CD14-positive monocyte (primary cell): ENCODE results near the gene AOC1. TPM values are rescaled to one million over a fixed set of nuclear protein-coding genes. Genes with fewer than 3 reads are reported as not detected.
"Not testable (repeated sequence)": the region's sequence is repeated elsewhere in the genome, so short reads cannot be mapped to it uniquely, and the experiment has no call there.

Source experiments
- DNase-seq, 3 donors: peaks; one replicate each; pipeline ENCODE4 v3.0.0-alpha.2; 2011 to 2022
- H2AFZ ChIP-seq: 2 replicates; pipeline ENCODE4 v1.6.0; 2012; ENCODE audit warnings: mild to moderate bottlenecking, low read depth, low read length, inconsistent platforms; ENCODE audit not compliant: insufficient read depth, poor library complexity, severe bottlenecking
- H3K27ac ChIP-seq, 2 donors: 1 replicate in 1 of 2; 2 replicates in 1 of 2; pipeline ENCODE4 v1.5.1; 2012 to 2013; ENCODE audit warnings: low read length in 2 of 2, control low read depth in 1 of 2, inconsistent platforms in 1 of 2, low read depth in 1 of 2, mild to moderate bottlenecking in 1 of 2
- H3K27me3 ChIP-seq, 2 donors: one replicate each; pipeline versions ENCODE4 v1.6.0 to v1.6.1; 2011 to 2013; ENCODE audit warnings: low read length in 2 of 2; ENCODE audit not compliant: control insufficient read depth in 2 of 2, insufficient read depth in 2 of 2
- H3K36me3 ChIP-seq, 2 donors: replicated peaks in 1 of 2; 1 replicate in 1 of 2; 2 replicates in 1 of 2; pipeline versions ENCODE4 v1.5.1 to v1.6.1; 2012 to 2013; ENCODE audit warnings: low read length in 2 of 2, control low read depth in 1 of 2, inconsistent platforms in 1 of 2, mild to moderate bottlenecking in 1 of 2; ENCODE audit not compliant: insufficient read depth in 2 of 2, control insufficient read depth in 1 of 2
- H3K4me1 ChIP-seq, 2 donors: 1 replicate in 1 of 2; 2 replicates in 1 of 2; pipeline versions ENCODE4 v1.5.1 to v1.6.1; 2012 to 2013; ENCODE audit warnings: low read length in 2 of 2, control low read depth in 1 of 2, inconsistent platforms in 1 of 2, mild to moderate bottlenecking in 1 of 2, moderate library complexity in 1 of 2; ENCODE audit not compliant: insufficient read depth in 2 of 2, control insufficient read depth in 1 of 2
- H3K4me2 ChIP-seq: replicated peaks from 2 replicates; pipeline ENCODE3; 2012; ENCODE audit warnings: low read length, moderate library complexity, mild to moderate bottlenecking; ENCODE audit not compliant: poor library complexity, severe bottlenecking; ENCODE audit errors: extremely low read depth
- H3K4me3 ChIP-seq, 3 experiments: fragments of 200-600 bp in 1 of 3; sonication (generic) in 1 of 3; replicated peaks in 1 of 3; 1 replicate in 2 of 3; 2 replicates in 1 of 3; pipeline ENCODE4 v1.5.1; 2011 to 2013; ENCODE audit warnings: low read length in 3 of 3, mild to moderate bottlenecking in 3 of 3, control low read depth in 2 of 3, low read depth in 2 of 3, inconsistent platforms in 1 of 3, moderate library complexity in 1 of 3
- H3K79me2 ChIP-seq: 2 replicates; pipeline ENCODE4 v1.6.0; 2012; ENCODE audit warnings: mild to moderate bottlenecking, control low read depth, inconsistent platforms, low read length, moderate library complexity; ENCODE audit not compliant: insufficient read depth
- H3K9ac ChIP-seq: 2 replicates; pipeline ENCODE4 v1.6.0; 2017; ENCODE audit warnings: low read length, mild to moderate bottlenecking; ENCODE audit not compliant: insufficient read depth, poor library complexity, severe bottlenecking
- H3K9me3 ChIP-seq, 2 donors: replicated peaks in 1 of 2; 1 replicate in 1 of 2; 2 replicates in 1 of 2; pipeline versions ENCODE4 v1.5.1 to v1.6.1; 2012 to 2013; ENCODE audit warnings: low read length in 2 of 2, control low read depth in 1 of 2; ENCODE audit not compliant: control insufficient read depth in 1 of 2, insufficient read depth in 1 of 2
- H4K20me1 ChIP-seq: 2 replicates; pipeline ENCODE4 v1.6.0; 2012; ENCODE audit warnings: mild to moderate bottlenecking, low read length, control low read depth, moderate library complexity; ENCODE audit not compliant: insufficient read depth
- H3K27ac Mint-ChIP-seq, 7 donors: one replicate each; pipeline ENCODE4 v1.8.0; 2020; ENCODE audit warnings: mild to moderate bottlenecking in 7 of 7, mixed read lengths in 7 of 7, moderate library complexity in 6 of 7, inconsistent platforms in 2 of 7
- H3K27me3 Mint-ChIP-seq, 3 donors: one replicate each; pipeline ENCODE4 v1.8.0; 2021 to 2022; ENCODE audit warnings: low read depth in 3 of 3, mild to moderate bottlenecking in 3 of 3, mixed read lengths in 3 of 3, moderate library complexity in 3 of 3, inconsistent platforms in 1 of 3
- H3K36me3 Mint-ChIP-seq, 2 donors: one replicate each; pipeline ENCODE4 v1.8.0; 2020; ENCODE audit warnings: mixed read lengths in 2 of 2, inconsistent platforms in 1 of 2, mild to moderate bottlenecking in 1 of 2
- H3K4me1 Mint-ChIP-seq: one replicate; pipeline ENCODE4 v1.8.0; 2020; ENCODE audit warnings: mild to moderate bottlenecking, mixed read lengths
- H3K4me3 Mint-ChIP-seq, 2 donors: one replicate each; pipeline ENCODE4 v1.8.0; 2020; ENCODE audit warnings: mild to moderate bottlenecking in 2 of 2, mixed read lengths in 2 of 2, moderate library complexity in 1 of 2
- H3K9me3 Mint-ChIP-seq, 7 donors: one replicate each; pipeline ENCODE4 v1.8.0; 2020 to 2022; ENCODE audit warnings: mixed read lengths in 7 of 7, mild to moderate bottlenecking in 6 of 7, moderate library complexity in 6 of 7, inconsistent platforms in 2 of 7
- WGBS: methylation state at CpG from one replicate; pipeline ENCODE4 v1.1.5; 2013; ENCODE audit warnings: missing lambda C conversion rate; ENCODE audit not compliant: insufficient coverage; 5-methylcytosine and 5-hydroxymethylcytosine counted together
- intact Hi-C, 2 donors: fragments of 100-400 bp; cut with micrococcal nuclease; formaldehyde crosslinking; loops; one replicate each; pipeline versions ENCODE4 v1.15.0 to v1.15.1; 2023
- polyA plus RNA-seq, 3 donors: library from polyadenylated mRNA; depleted of rRNA in 1 of 3; unstranded in 2 of 3; stranded (reverse) in 1 of 3; fragments of 300-500 nt in 2 of 3; fragments of >200 nt in 1 of 3; fragmentation: Illumina TruSeq in 2 of 3; gene quantifications; 1 replicate in 2 of 3; 2 replicates in 1 of 3; pipeline ENCODE4 v1.2.3, GENCODE V29; 2012 to 2021
- TF ChIP-seq, protein P1 (sequence below): fragments of 200-600 bp; IDR thresholded peaks from one replicate; pipeline ENCODE4 v1.8.0; 2022; ENCODE audit warnings: antibody characterized with exemption, mild to moderate bottlenecking

AOC1 gene
- polyA plus RNA-seq, 3 donors = 0.16 to 0.31 TPM; not detected in 1

DNA sequence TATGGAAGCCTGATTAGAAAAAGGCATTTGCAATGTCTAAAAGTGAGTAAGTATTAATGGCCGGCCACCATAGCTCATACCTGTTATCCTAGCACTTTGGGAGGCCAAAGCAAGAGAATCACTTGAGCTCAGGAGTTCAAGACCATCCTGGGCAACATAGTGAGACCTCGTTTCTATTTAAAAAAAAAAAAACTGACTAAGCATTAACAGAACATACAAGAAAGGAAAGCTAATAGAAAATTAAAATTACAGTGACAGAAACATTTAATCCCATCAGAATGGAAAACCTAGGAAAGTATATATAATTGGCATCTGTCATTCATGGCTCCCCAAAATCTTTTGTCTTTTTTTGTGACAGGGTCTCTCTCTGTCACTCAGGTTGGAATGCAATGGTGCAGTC, 55.9 kb downstream of the AOC1 start:
- intact Hi-C loops = no loop called here

DNA sequence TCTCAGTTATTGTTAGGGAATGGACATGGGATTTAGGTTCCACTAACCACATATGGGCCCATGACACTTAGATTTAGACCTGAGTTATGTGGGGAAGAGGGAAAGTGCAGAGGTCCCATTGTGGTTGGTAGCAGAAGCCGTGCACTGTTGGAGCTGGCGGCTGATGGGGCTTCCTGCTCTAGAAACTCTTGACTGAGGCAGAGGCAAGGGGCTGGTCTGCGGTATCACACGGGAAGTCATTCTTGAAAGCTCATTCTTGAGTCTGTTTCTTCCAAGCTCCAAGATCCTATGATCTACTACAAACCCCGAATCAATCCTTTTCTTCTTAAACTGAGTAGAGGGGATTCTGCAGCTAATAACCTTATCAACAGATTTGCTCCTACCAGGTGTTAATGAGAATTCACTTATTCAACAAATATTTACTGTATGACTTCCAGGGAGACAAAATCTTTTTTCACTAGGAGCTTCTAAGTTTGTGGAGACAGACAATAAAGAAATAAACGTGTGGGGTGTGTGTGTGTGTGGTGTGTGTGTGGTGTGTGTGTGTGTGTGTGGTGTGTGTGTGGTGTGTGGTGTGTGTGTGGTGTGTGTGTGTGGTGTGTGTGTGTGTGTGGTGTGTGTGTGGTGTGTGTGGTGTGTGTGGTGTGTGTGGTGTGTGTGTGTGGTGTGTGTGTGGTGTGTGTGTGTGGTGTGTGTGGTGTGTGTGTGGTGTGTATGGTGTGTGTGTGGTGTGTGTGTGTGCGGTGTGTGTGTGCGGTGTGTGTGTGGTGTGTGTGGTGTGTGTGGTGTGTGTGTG, 57.1 kb downstream of the AOC1 start:
- Mint-ChIP-seq H3K27me3 (peaks cover 22 to 39% (median 38%) of the 10 kb centered on the region in 3 donors), H3K4me3 (peak overlapping the region in 1 of 2 donors; percentile 11), H3K4me1 (no peaks in the 10 kb centered on the region), H3K9me3 (peaks cover 0 to 3% (median 0%) of the 10 kb centered on the region in 7 donors), H3K36me3 (no peaks in the 10 kb centered on the region), H3K27ac (no peak overlapping the region)
- no peak overlapping the region for H3K27ac ChIP-seq
- intact Hi-C loops = no loop called here
- peaks cover 6 to 16% of the 10 kb centered on the region in 2 donors for H3K27me3 ChIP-seq
- H3K4me3 ChIP-seq = no peak overlapping the region
- H3K4me1 ChIP-seq = no peaks in the 10 kb centered on the region
- no peak overlapping the region for H3K9ac ChIP-seq
- no peak for DNase-seq
- no peaks in the 10 kb centered on the region for H3K79me2 ChIP-seq
- no peak overlapping the region for H2AFZ ChIP-seq
- no peaks in the 10 kb centered on the region for H3K36me3 ChIP-seq
- no peaks in the 10 kb centered on the region for H3K9me3 ChIP-seq
- no peaks in the 10 kb centered on the region for H4K20me1 ChIP-seq
- 0% methylated on average over 2 of the region's 8 CpGs for WGBS
- no peak overlapping the region for H3K4me2 ChIP-seq
- TF ChIP-seq, protein P1, sequence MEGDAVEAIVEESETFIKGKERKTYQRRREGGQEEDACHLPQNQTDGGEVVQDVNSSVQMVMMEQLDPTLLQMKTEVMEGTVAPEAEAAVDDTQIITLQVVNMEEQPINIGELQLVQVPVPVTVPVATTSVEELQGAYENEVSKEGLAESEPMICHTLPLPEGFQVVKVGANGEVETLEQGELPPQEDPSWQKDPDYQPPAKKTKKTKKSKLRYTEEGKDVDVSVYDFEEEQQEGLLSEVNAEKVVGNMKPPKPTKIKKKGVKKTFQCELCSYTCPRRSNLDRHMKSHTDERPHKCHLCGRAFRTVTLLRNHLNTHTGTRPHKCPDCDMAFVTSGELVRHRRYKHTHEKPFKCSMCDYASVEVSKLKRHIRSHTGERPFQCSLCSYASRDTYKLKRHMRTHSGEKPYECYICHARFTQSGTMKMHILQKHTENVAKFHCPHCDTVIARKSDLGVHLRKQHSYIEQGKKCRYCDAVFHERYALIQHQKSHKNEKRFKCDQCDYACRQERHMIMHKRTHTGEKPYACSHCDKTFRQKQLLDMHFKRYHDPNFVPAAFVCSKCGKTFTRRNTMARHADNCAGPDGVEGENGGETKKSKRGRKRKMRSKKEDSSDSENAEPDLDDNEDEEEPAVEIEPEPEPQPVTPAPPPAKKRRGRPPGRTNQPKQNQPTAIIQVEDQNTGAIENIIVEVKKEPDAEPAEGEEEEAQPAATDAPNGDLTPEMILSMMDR = no peak

More for the DNA sequence above, 55.9 kb downstream of the AOC1 start:
- Histone ChIP-seq H2AFZ (no peak overlapping the region), H3K9ac (no peak overlapping the region), H3K4me3 (no peak overlapping the region), H3K4me1 (peaks cover 0 to 6% of the 10 kb centered on the region in 2 donors), H4K20me1 (no peaks in the 10 kb centered on the region), H3K36me3 (no peaks in the 10 kb centered on the region), H3K9me3 (no peaks in the 10 kb centered on the region), H3K27me3 (peaks cover 7 to 27% of the 10 kb centered on the region in 2 donors), H3K79me2 (no peaks in the 10 kb centered on the region), H3K27ac (no peak overlapping the region), H3K4me2 (no peak overlapping the region)
- Mint-ChIP-seq H3K27me3 (peaks cover 34 to 46% (median 45%) of the 10 kb centered on the region in 3 donors), H3K36me3 (no peaks in the 10 kb centered on the region), H3K4me3 (no peak overlapping the region), H3K27ac (no peak overlapping the region), H3K4me1 (peaks cover 4% of the 10 kb centered on the region), H3K9me3 (peaks cover 0 to 7% (median 0%) of the 10 kb centered on the region in 7 donors)
- DNase-seq = no peak
- TF ChIP-seq, protein P1 = no peak
- no CpG with 5 or more reads among the region's 2 CpGs for WGBS

DNA sequence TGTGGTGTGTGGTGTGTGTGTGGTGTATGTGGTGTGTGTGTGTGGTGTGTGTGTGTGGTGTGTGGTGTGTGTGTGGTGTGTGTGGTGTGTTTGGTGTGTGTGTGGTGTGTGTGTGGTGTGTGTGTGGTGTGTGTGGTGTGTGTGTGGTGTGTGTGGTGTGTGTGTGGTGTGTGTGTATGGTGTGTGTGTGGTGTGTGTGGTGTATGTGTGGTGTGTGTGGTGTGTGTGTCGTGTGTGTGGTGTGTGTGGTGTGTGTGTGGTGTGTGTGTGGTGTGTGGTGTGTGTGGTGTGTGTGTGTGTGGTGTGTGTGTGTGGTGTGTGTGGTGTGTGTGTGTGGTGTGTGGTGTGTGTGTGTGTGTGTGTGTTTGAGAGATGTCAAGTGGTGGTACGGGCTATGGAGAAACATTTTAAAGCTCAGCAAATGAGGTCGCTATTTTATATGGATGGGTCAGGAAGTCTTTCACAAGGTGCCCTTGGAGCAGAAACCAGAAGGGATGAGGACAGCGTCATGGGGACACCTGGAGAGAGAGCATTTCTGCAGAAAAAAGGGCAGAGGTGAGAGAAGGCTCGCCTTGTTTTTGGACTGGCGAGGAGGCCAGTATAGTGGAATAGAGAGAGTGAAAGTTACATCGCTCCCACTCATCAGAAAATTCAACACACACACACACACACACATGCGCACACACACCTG, 58.1 kb downstream of the AOC1 start:
- H3K36me3 Mint-ChIP-seq, DNase-seq, H3K27ac ChIP-seq, H3K4me3 Mint-ChIP-seq, H3K9ac ChIP-seq, H3K79me2 ChIP-seq, H3K4me2 ChIP-seq, H3K36me3 ChIP-seq, H3K27me3 ChIP-seq, intact Hi-C loops, H2AFZ ChIP-seq, H3K4me1 Mint-ChIP-seq, H3K4me1 ChIP-seq, H3K4me3 ChIP-seq, H4K20me1 ChIP-seq, H3K9me3 Mint-ChIP-seq, H3K9me3 ChIP-seq: not testable (repeated sequence)
- peaks cover 17 to 33% (median 32%) of the 10 kb centered on the region in 3 donors for H3K27me3 Mint-ChIP-seq
- WGBS = 55% methylated on average over 5 of the region's 8 CpGs
- peak overlapping the region in 1 of 7 donors; percentile 78 for H3K27ac Mint-ChIP-seq
